HepG2 (cell line): Measurements from ENCODE around the gene MID1.

Experiments
- FOSL1 ChIP-seq: sonication (generic); formaldehyde crosslinking; IDR thresholded peaks from 2 replicates; pipeline ENCODE4 v1.9.0; 2021; ENCODE audit warnings: missing genetic modification reagents, borderline replicate concordance
- FOXM1 ChIP-seq: sonication (generic); formaldehyde crosslinking; IDR thresholded peaks from 2 replicates; pipeline ENCODE4 v1.5.0; 2020; ENCODE audit warnings: missing genetic modification reagents
- GATAD1 ChIP-seq: IDR thresholded peaks from 2 replicates; pipeline ENCODE4 v1.6.1; 2016; ENCODE audit warnings: missing genetic modification reagents, missing compliant biosample characterization
- KLF11 ChIP-seq: IDR thresholded peaks from 2 replicates; pipeline ENCODE4 v1.6.1; 2016; ENCODE audit warnings: missing compliant biosample characterization
- MAFK ChIP-seq, 2 experiments: IDR thresholded peaks in 1 of 2; conservative IDR thresholded peaks in 1 of 2; 2 replicates each; pipeline ENCODE4 v1.6.1; 2011; ENCODE audit warnings: improper control_type of control experiment in 2 of 2, low read length in 2 of 2
- MYNN ChIP-seq: sonication (generic); formaldehyde crosslinking; IDR thresholded peaks from 2 replicates; pipeline ENCODE4 v1.4.0; 2020; ENCODE audit warnings: mild to moderate bottlenecking, low read depth, missing genetic modification reagents
- TF ChIP-seq, protein P1 (sequence below): sonication (generic); formaldehyde crosslinking; IDR thresholded peaks from 2 replicates; pipeline ENCODE4 v1.5.1; 2020; ENCODE audit warnings: mild to moderate bottlenecking, missing genetic modification reagents, moderate library complexity
- TF ChIP-seq, protein P2 (sequence below): sonication (generic); formaldehyde crosslinking; IDR thresholded peaks from 2 replicates; pipeline ENCODE4 v1.5.0; 2020; ENCODE audit warnings: mild to moderate bottlenecking, missing genetic modification reagents, moderate library complexity

DNA sequence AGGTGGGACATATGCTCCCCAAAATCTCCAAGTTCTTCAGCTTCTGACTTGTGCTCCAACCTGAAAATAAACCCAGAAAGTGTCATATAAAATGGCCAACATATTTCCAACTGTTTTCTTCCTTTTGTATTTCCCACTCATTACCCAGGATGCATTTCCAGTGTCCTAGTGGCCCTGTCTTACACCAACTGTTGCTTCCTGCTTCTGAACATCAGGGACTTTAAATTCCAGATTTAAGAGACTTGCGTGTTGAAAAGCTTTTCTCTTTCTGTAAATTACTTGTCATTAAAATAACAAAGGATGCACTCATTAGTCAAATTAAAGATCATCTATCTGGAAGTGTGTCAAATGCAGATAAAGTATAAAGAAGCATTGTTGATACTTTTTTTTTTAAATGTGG, 19.9 kb downstream of the MID1 start:
- TF ChIP-seq KLF11 (CRISPR knock-in tag) (no peak), MYNN (no peak), MAFK (conservative IDR thresholded peaks at IDR 0.05 in 1 of 2, IDR thresholded peaks at IDR 0.05 in 1 of 2; ENCODE audit: low read length in 2 of 2) (no peak), FOXM1 (CRISPR knock-in tag) (no peak), GATAD1 (CRISPR knock-in tag) (no peak), FOSL1 (no peak)
- TF ChIP-seq, protein P1, sequence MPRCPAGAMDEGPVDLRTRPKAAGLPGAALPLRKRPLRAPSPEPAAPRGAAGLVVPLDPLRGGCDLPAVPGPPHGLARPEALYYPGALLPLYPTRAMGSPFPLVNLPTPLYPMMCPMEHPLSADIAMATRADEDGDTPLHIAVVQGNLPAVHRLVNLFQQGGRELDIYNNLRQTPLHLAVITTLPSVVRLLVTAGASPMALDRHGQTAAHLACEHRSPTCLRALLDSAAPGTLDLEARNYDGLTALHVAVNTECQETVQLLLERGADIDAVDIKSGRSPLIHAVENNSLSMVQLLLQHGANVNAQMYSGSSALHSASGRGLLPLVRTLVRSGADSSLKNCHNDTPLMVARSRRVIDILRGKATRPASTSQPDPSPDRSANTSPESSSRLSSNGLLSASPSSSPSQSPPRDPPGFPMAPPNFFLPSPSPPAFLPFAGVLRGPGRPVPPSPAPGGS (CRISPR knock-in tag), result no peak
- TF ChIP-seq, protein P2, sequence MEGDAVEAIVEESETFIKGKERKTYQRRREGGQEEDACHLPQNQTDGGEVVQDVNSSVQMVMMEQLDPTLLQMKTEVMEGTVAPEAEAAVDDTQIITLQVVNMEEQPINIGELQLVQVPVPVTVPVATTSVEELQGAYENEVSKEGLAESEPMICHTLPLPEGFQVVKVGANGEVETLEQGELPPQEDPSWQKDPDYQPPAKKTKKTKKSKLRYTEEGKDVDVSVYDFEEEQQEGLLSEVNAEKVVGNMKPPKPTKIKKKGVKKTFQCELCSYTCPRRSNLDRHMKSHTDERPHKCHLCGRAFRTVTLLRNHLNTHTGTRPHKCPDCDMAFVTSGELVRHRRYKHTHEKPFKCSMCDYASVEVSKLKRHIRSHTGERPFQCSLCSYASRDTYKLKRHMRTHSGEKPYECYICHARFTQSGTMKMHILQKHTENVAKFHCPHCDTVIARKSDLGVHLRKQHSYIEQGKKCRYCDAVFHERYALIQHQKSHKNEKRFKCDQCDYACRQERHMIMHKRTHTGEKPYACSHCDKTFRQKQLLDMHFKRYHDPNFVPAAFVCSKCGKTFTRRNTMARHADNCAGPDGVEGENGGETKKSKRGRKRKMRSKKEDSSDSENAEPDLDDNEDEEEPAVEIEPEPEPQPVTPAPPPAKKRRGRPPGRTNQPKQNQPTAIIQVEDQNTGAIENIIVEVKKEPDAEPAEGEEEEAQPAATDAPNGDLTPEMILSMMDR (CRISPR knock-in tag), result no peak
